ENCODE data around the gene ANO10.
"Not testable (repeated sequence)": the region's sequence is repeated elsewhere in the genome, so short reads cannot be mapped to it uniquely, and the experiment has no call there.

The ANO10 gene

GRCh38 chr3:43468133-43468532, 153.7 kb downstream of the ANO10 start:
- no peak for DNase-seq (ENCODE audit: low spot score)
- TF ChIP-seq, protein P1, sequence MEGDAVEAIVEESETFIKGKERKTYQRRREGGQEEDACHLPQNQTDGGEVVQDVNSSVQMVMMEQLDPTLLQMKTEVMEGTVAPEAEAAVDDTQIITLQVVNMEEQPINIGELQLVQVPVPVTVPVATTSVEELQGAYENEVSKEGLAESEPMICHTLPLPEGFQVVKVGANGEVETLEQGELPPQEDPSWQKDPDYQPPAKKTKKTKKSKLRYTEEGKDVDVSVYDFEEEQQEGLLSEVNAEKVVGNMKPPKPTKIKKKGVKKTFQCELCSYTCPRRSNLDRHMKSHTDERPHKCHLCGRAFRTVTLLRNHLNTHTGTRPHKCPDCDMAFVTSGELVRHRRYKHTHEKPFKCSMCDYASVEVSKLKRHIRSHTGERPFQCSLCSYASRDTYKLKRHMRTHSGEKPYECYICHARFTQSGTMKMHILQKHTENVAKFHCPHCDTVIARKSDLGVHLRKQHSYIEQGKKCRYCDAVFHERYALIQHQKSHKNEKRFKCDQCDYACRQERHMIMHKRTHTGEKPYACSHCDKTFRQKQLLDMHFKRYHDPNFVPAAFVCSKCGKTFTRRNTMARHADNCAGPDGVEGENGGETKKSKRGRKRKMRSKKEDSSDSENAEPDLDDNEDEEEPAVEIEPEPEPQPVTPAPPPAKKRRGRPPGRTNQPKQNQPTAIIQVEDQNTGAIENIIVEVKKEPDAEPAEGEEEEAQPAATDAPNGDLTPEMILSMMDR (IDR thresholded peaks at IDR 0.05; ENCODE audit: borderline replicate concordance, control extremely low read depth, extremely low read depth, insufficient read depth, missing control alignments): no peak
- in situ Hi-C loops (cut with MboI; ENCODE audit: low sequenced_read_pairs, unreplicated experiment): no loop called here

GRCh38 chr3:43465109-43465508, 156.7 kb downstream of the ANO10 start:
- TF ChIP-seq, protein P1 (IDR thresholded peaks at IDR 0.05; ENCODE audit: borderline replicate concordance, control extremely low read depth, extremely low read depth, insufficient read depth, missing control alignments): no peak
- no peak for DNase-seq (ENCODE audit: low spot score)
- in situ Hi-C loops (cut with MboI; ENCODE audit: low sequenced_read_pairs, unreplicated experiment): no loop called here

GRCh38 chr3:43462566-43462965, 159.2 kb downstream of the ANO10 start:
- DNase-seq (ENCODE audit: low spot score); in situ Hi-C loops (cut with MboI; ENCODE audit: low sequenced_read_pairs, unreplicated experiment): not testable (repeated sequence)

DNA sequence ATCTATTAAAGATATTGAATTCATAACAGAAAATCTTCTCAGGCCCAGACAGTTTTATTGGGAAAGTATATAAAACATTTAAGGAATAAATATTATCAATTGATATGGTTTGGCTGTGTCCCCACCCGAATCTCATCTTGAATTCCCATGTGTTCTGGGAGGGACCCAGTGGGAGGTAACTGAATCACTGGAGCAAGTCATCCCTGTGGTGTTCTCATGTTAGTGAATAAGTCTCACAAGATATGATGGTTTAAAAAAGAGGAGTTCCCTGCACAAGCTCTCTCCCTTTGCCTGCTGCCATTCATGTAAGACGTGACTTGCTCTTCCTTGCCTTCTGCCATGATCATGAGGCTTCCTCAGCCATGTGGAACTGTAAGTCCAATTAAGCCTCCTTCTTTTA, 160.5 kb downstream of the ANO10 start:
- in situ Hi-C loops (cut with MboI; ENCODE audit: low sequenced_read_pairs, unreplicated experiment): no loop called here
- TF ChIP-seq, protein P1 (IDR thresholded peaks at IDR 0.05; ENCODE audit: borderline replicate concordance, control extremely low read depth, extremely low read depth, insufficient read depth, missing control alignments): no peak
- no peak for DNase-seq (ENCODE audit: low spot score)

DNA sequence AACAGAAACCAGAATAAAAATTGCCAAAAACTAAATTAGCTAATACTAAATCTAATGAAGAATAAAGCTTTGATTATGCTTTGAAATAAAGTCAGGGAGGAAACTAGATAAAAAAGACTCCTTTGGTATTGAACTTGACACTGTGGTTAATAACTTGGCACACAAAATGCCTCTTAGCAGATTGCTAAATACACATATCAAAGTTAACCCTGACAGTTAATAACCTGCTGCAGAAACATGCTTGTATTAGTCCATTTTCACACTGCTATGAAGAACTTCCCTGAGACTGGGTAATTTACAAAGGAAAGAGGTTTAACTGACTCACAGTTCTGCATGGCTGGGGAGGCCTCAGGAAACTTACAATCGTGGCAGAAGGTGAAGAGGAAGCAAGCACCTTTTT, 164.8 kb downstream of the ANO10 start:
- DNase-seq (ENCODE audit: low spot score); in situ Hi-C loops (cut with MboI; ENCODE audit: low sequenced_read_pairs, unreplicated experiment): not testable (repeated sequence)

- TF ChIP-seq, protein P1 (IDR thresholded peaks at IDR 0.05; ENCODE audit: borderline replicate concordance, control extremely low read depth, extremely low read depth, insufficient read depth, missing control alignments): no peak
- no peak for DNase-seq (ENCODE audit: low spot score)
- in situ Hi-C loops (cut with MboI; ENCODE audit: low sequenced_read_pairs, unreplicated experiment): no loop called here
Observed at GRCh38 chr3:43455233-43455632, 166.6 kb downstream of the ANO10 start.

DNA sequence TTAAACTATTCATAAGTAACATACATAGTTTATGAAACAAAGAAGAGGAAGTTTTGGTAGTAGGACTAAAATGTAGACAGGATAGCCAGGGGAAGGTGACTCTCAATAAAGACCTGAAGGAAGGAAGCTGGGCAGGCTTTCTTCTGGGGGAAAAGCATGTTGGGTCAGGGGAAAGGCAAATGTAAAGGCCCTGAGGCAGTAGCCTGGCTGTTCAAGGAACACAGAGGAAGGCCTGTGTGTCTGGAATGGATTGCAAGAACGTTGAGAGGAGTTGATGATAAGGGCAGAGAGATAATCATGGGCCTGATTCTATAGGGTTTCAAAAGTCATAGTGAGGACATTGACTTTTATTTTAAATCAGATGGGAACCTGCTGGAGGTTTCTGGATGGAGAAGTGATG, 167.8 kb downstream of the ANO10 start:
- DNase-seq (ENCODE audit: low spot score): no peak
- in situ Hi-C loops (cut with MboI; ENCODE audit: low sequenced_read_pairs, unreplicated experiment): no loop called here
- TF ChIP-seq, protein P1 (IDR thresholded peaks at IDR 0.05; ENCODE audit: borderline replicate concordance, control extremely low read depth, extremely low read depth, insufficient read depth, missing control alignments): no peak

- TF ChIP-seq, protein P1 (IDR thresholded peaks at IDR 0.05; ENCODE audit: borderline replicate concordance, control extremely low read depth, extremely low read depth, insufficient read depth, missing control alignments): no peak
- DNase-seq (ENCODE audit: low spot score): no peak
- in situ Hi-C loops (cut with MboI; ENCODE audit: low sequenced_read_pairs, unreplicated experiment): no loop called here
Observed at GRCh38 chr3:43451670-43452254, 170.0 kb downstream of the ANO10 start.
